A673 (cell line): Measurements from ENCODE around the gene SALL1. TPM values are rescaled to one million over a fixed set of nuclear protein-coding genes. Genes with fewer than 3 reads are reported as not detected.

Source experiments
- BruUV-seq: library from RNA; stranded (reverse); fragments of 400-500 nt; replicated peaks from 2 replicates; lab custom pipeline; 2021; lab: Mats Ljungman, UMichigan
- CTCF ChIA-PET: fragments of 300-600 bp; sonication (Branson Sonifier 250); formaldehyde crosslinking; loops from one replicate; lab custom pipeline; 2022; ENCODE audit warnings: antibody characterized with exemption; lab: Charles Lee
- POLR2A ChIA-PET: fragments of 300-600 bp; sonication (Branson Sonifier 250); formaldehyde crosslinking; loops from one replicate; lab custom pipeline; 2022; ENCODE audit warnings: antibody characterized with exemption; ENCODE audit not compliant: low non-redundant PET; lab: Charles Lee
- DNase-seq: peaks from one replicate; pipeline ENCODE4 v3.0.0-alpha.2; 2015; ENCODE audit warnings: low spot score
- H3K27ac ChIP-seq: fragments of 200-600 bp; sonication (generic); 2 replicates; pipeline ENCODE4 v1.5.1; 2016; ENCODE audit warnings: mixed run types, low read depth, mild to moderate bottlenecking, mixed read lengths, antibody characterized with exemption, low read length; ENCODE audit not compliant: poor library complexity, severe bottlenecking
- H3K27me3 ChIP-seq: fragments of 200-600 bp; sonication (generic); replicated peaks from 2 replicates; pipeline ENCODE4 v1.6.1; 2017; ENCODE audit warnings: mixed run types, low read depth, mild to moderate bottlenecking, mixed read lengths, antibody characterized with exemption, low read length; ENCODE audit not compliant: insufficient read depth, poor library complexity
- H3K36me3 ChIP-seq: fragments of 200-600 bp; sonication (generic); 2 replicates; pipeline ENCODE4 v1.6.1; 2016; ENCODE audit warnings: mixed run types, mild to moderate bottlenecking, mixed read lengths, antibody characterized with exemption, low read length; ENCODE audit not compliant: insufficient read depth, poor library complexity, severe bottlenecking
- H3K4me1 ChIP-seq: fragments of 200-600 bp; sonication (generic); 2 replicates; pipeline ENCODE4 v1.6.1; 2017; ENCODE audit warnings: mixed run types, mild to moderate bottlenecking, mixed read lengths, antibody characterized with exemption, low read length; ENCODE audit not compliant: insufficient read depth, poor library complexity, severe bottlenecking
- H3K4me3 ChIP-seq: fragments of 200-600 bp; sonication (generic); 2 replicates; pipeline ENCODE4 v1.5.1; 2016; ENCODE audit warnings: low read depth, mixed run types, mild to moderate bottlenecking, mixed read lengths, low read length; ENCODE audit not compliant: poor library complexity, severe bottlenecking
- H3K9me3 ChIP-seq: fragments of 200-600 bp; sonication (generic); 2 replicates; pipeline ENCODE4 v1.6.1; 2016; ENCODE audit warnings: mixed run types, low read depth, mild to moderate bottlenecking, mixed read lengths, antibody characterized with exemption, low read length; ENCODE audit not compliant: poor library complexity, severe bottlenecking
- CTCF ChIP-seq: fragments of 300-800, 200-600 bp; sonication (generic); conservative IDR thresholded peaks from 2 replicates; pipeline ENCODE4 v1.5.1; 2017; ENCODE audit warnings: low read depth, mild to moderate bottlenecking, antibody characterized with exemption, low read length, moderate library complexity, mixed read lengths
- EZH2 ChIP-seq: fragments of 200-600 bp; sonication (generic); IDR thresholded peaks from 2 replicates; pipeline ENCODE4 v1.6.1; 2017; ENCODE audit warnings: borderline replicate concordance, low read depth, mild to moderate bottlenecking, mixed read lengths, antibody characterized with exemption, low read length; ENCODE audit not compliant: poor library complexity, severe bottlenecking
- intact Hi-C: fragments of 100-400 bp; cut with micrococcal nuclease; formaldehyde crosslinking; loops from one replicate; pipeline ENCODE4 v1.10.0; 2022; ENCODE audit not compliant: unreplicated experiment
- total RNA-seq: library from RNA; stranded (reverse); gene quantifications from 2 replicates; pipeline ENCODE4 v1.2.3, GENCODE V29; 2021

SALL1 gene
- total RNA-seq, 1 experiment from 2014 or later: 24.8 TPM

DNA sequence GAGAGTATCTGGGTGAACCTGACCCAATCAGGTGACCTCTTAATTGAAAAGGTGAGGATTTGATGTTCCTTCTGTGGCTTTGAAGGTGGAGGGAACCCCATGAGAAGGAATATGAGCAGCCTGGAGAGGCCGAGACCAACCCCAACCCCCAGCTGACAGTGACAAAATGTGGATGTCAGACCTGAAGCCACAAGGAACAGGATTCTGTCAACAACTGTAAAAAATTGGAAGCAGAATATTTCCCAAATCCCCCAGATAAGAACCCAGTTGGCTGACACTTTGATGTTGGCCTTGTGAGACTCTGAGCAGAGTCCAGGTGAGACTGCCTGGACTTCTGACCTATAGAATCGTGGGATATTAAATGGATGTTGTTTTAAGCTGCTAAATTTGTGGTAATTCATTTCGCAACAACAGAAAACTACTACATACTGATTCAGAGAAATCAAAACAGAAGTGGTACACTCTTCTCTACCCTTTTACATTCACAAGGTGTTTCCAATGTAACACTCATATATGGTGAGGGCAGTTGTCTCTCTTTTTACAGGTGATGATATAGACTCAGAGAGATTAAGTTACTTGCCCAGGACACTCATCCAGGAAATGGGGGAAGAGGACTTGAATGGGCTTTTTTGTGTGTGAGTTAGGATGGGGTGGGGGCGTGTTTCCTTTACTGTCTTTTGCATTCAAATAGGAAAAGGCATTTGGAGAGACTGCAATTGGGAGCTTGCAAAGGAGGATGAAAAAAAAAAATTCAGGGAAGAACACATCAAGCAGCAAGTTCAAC, 29.8 kb upstream of the SALL1 start:
- no peaks in the 10 kb centered on the region for H3K27me3 ChIP-seq
- no peaks in the 10 kb centered on the region for H3K9me3 ChIP-seq
- no peak overlapping the region for H3K27ac ChIP-seq
- H3K4me1 ChIP-seq: peaks cover 30% of the 10 kb centered on the region
- CTCF ChIA-PET: no interaction called here
- intact Hi-C loops: no loop called here
- POLR2A ChIA-PET: no interaction called here
- BruUV-seq: no TSS peak
- TF ChIP-seq EZH2 (no peak), CTCF (no peak)
- no peak overlapping the region for H3K4me3 ChIP-seq
- DNase-seq: no peak
- no peaks in the 10 kb centered on the region for H3K36me3 ChIP-seq

GRCh38 chr16:51175081-51175480, 24.0 kb upstream of the SALL1 start:
- no peak overlapping the region for H3K27ac ChIP-seq
- H3K4me1 ChIP-seq: no peaks in the 10 kb centered on the region
- no peak overlapping the region for H3K4me3 ChIP-seq
- no peak for TF ChIP-seq EZH2
- TF ChIP-seq CTCF: no peak
- H3K36me3 ChIP-seq: no peaks in the 10 kb centered on the region
- H3K9me3 ChIP-seq: no peaks in the 10 kb centered on the region
- H3K27me3 ChIP-seq: no peaks in the 10 kb centered on the region
- no peak for DNase-seq
- BruUV-seq: no TSS peak
- ChIA-PET POLR2A (no interaction called here), CTCF (no interaction called here)
- intact Hi-C loops: no loop called here

- TF ChIP-seq EZH2 (no peak), CTCF (no peak)
- H3K27ac ChIP-seq: no peak overlapping the region
- POLR2A ChIA-PET: no interaction called here
- H3K9me3 ChIP-seq: no peaks in the 10 kb centered on the region
- H3K4me1 ChIP-seq: no peaks in the 10 kb centered on the region
- no peak overlapping the region for H3K4me3 ChIP-seq
- CTCF ChIA-PET: no interaction called here
- no TSS peak for BruUV-seq
- no peaks in the 10 kb centered on the region for H3K27me3 ChIP-seq
- intact Hi-C loops: no loop called here
- DNase-seq: no peak
- no peaks in the 10 kb centered on the region for H3K36me3 ChIP-seq
These were observed 21.3 kb upstream of the SALL1 start for GRCh38 chr16:51172368-51172767.
